ENCODE data around the gene JTB. TPM values are rescaled to one million over a fixed set of nuclear protein-coding genes. Genes with fewer than 3 reads are reported as not detected.
A peak's percentile ranks its signal among the peaks of the same experiment; 100 is the strongest.
"Not testable (repeated sequence)": the region's sequence is repeated elsewhere in the genome, so short reads cannot be mapped to it uniquely, and the experiment has no call there.

Gene JTB
- total RNA-seq, 2 donors from 2014 or later, result 151 to 177 TPM

- DNase-seq (no peak), ATAC-seq (no peak)
- H3K27me3 ChIP-seq, result no peaks in the 10 kb centered on the region
- H3K9me3 ChIP-seq, result no peaks in the 10 kb centered on the region
- H3K4me1 ChIP-seq, result peaks cover 44% of the 10 kb centered on the region
- 75 to 80% methylated on average over 6 to 8 of the region's 8 CpGs for WGBS, 2 donors
- no peak for TF ChIP-seq POLR2A (IDR thresholded peaks at IDR 0.05)
- no peak for TF ChIP-seq CTCF (IDR thresholded peaks at IDR 0.05)
- intact Hi-C loops (cut with DNase I), result no loop called here
- H3K36me3 ChIP-seq (replicated peaks in 1 of 2; ENCODE audit: insufficient read depth in 1 of 2, low read depth in 2 of 2), result no peaks in the 10 kb centered on the region
- H3K27ac ChIP-seq, result peak overlapping the region in 1 of 4 donors; percentile 93
- H3K4me3 ChIP-seq, result no peak overlapping the region
These were observed 10.1 kb upstream of the JTB start for GRCh38 chr1:153987621-153988020.

GRCh38 chr1:153985941-153986761 is 8.7 kb upstream of the JTB start, which contains the start of gene RAB13:
RAB13 (minus strand) TSS chr1:153986339; CDS start chr1:153986236, 103 bp downstream.
- H3K27me3 ChIP-seq, result no peaks in the 10 kb centered on the region
- no peaks in the 10 kb centered on the region for H3K36me3 ChIP-seq (replicated peaks in 1 of 2; ENCODE audit: insufficient read depth in 1 of 2, low read depth in 2 of 2)
- intact Hi-C loops (cut with DNase I), result no loop called here
- ATAC-seq, result peak; percentile 84
- peak in 2 of 3 donors; percentile 59 to 61 for TF ChIP-seq POLR2A (IDR thresholded peaks at IDR 0.05)
- no peak for TF ChIP-seq CTCF (IDR thresholded peaks at IDR 0.05)
- peak; percentile 86 to 91 (median 90) for DNase-seq
- H3K4me3 ChIP-seq, result peak within 1 kb of the TSS; percentile 24 to 36
- H3K9me3 ChIP-seq, result no peaks in the 10 kb centered on the region
- WGBS, 2 donors, result 0% methylated on average over 15 to 32 of the region's 32 CpGs
- H3K27ac ChIP-seq, result peak within 1 kb of the TSS; percentile 67 to 93 (median 74)
- peaks cover 30% of the 10 kb centered on the region for H3K4me1 ChIP-seq

- Histone ChIP-seq H3K9me3 (no peaks in the 10 kb centered on the region), H3K27ac (peak overlapping the region in 3 of 4 donors; percentile 67 to 93 (median 79)), H3K4me1 (peaks cover 30% of the 10 kb centered on the region), H3K27me3 (no peaks in the 10 kb centered on the region), H3K36me3 (replicated peaks in 1 of 2; ENCODE audit: insufficient read depth in 1 of 2, low read depth in 2 of 2) (no peaks in the 10 kb centered on the region), H3K4me3 (peak overlapping the region; percentile 24 to 36)
- intact Hi-C loops (cut with DNase I), result no loop called here
- WGBS, 2 donors, result 8 to 12% methylated on average over 7 of the region's 7 CpGs
- no peak for ATAC-seq
- no peak for TF ChIP-seq POLR2A (IDR thresholded peaks at IDR 0.05)
- no peak for TF ChIP-seq CTCF (IDR thresholded peaks at IDR 0.05)
- DNase-seq, result peak in 2 of 4 donors; percentile 31 to 45
These were observed 8.0 kb upstream of the JTB start for GRCh38 chr1:153985341-153985912.

- DNase-seq (no peak), ATAC-seq (no peak)
- Histone ChIP-seq H3K4me3 (no peak overlapping the region), H3K27ac (peak overlapping the region in 2 of 4 donors; percentile 67 to 93), H3K27me3 (no peaks in the 10 kb centered on the region), H3K9me3 (no peaks in the 10 kb centered on the region), H3K36me3 (replicated peaks in 1 of 2; ENCODE audit: insufficient read depth in 1 of 2, low read depth in 2 of 2) (no peaks in the 10 kb centered on the region), H3K4me1 (peaks cover 25% of the 10 kb centered on the region)
- no peak for TF ChIP-seq CTCF (IDR thresholded peaks at IDR 0.05)
- no peak for TF ChIP-seq POLR2A (IDR thresholded peaks at IDR 0.05)
- WGBS, 2 donors, result 67 to 76% methylated on average over 6 of the region's 6 CpGs
- intact Hi-C loops (cut with DNase I), result loop anchor here (5.0 kb wide), 1 partner anchor 192 kb away; no protein-coding TSS in a partner anchor
These were observed 6.8 kb upstream of the JTB start for GRCh38 chr1:153984123-153984894.

- WGBS, 2 donors, result 94 to 97% methylated on average over 2 of the region's 2 CpGs
- intact Hi-C loops (cut with DNase I), result loop anchor here (5.0 kb wide), 1 partner anchor 189 kb away; no protein-coding TSS in a partner anchor
These were observed 4.3 kb upstream of the JTB start for GRCh38 chr1:153981735-153982134.

GRCh38 chr1:153979091-153979490 is 1.6 kb upstream of the JTB start:
- H3K27ac ChIP-seq; DNase-seq; H3K9me3 ChIP-seq; H3K27me3 ChIP-seq; H3K4me3 ChIP-seq; intact Hi-C loops (cut with DNase I); ATAC-seq; H3K36me3 ChIP-seq (replicated peaks in 1 of 2; ENCODE audit: insufficient read depth in 1 of 2, low read depth in 2 of 2): not testable (repeated sequence)
- H3K4me1 ChIP-seq, result peaks cover 24% of the 10 kb centered on the region
- 88 to 90% methylated on average over 12 of the region's 12 CpGs for WGBS, 2 donors

More at GRCh38 chr1:153981735-153982134, 4.3 kb upstream of the JTB start:
- H3K4me3 ChIP-seq; H3K27me3 ChIP-seq; DNase-seq; H3K9me3 ChIP-seq; H3K36me3 ChIP-seq (replicated peaks in 1 of 2; ENCODE audit: insufficient read depth in 1 of 2, low read depth in 2 of 2); ATAC-seq; H3K27ac ChIP-seq: not testable (repeated sequence)
- H3K4me1 ChIP-seq, result peaks cover 30% of the 10 kb centered on the region
